HCT116 (cell line): ENCODE measurements around the gene CPM. TPM values are rescaled to one million over a fixed set of nuclear protein-coding genes. Genes with fewer than 3 reads are reported as not detected.

Source experiments
- ATAC-seq: fragments of 200-7000 bp; cut with Tn5 transposase; 2 replicates; pipeline ENCODE4 v1.9.1; 2020; ENCODE audit warnings: mild to moderate bottlenecking, moderate library complexity
- BruUV-seq: library from RNA; stranded (reverse); fragments of 400-500 nt; replicated peaks from 2 replicates; lab custom pipeline; 2021; lab: Mats Ljungman, UMichigan
- CTCF ChIA-PET: fragments of 300-600 bp; sonication (Branson Sonifier 250); formaldehyde crosslinking; loops from one replicate; lab custom pipeline; 2021; ENCODE audit warnings: antibody characterized with exemption; lab: Charles Lee
- POLR2A ChIA-PET: fragments of 300-600, 350-600 bp; sonication (Branson Sonifier 250); formaldehyde crosslinking; loops from one replicate; lab custom pipeline; 2021; ENCODE audit warnings: antibody characterized with exemption; lab: Charles Lee
- RAD21 ChIA-PET, 2 experiments: fragments of 300-600 bp; sonication (Branson Sonifier 250); formaldehyde crosslinking; loops; one replicate each; lab custom pipeline; 2023; ENCODE audit warnings: low total read pairs in 2 of 2; ENCODE audit not compliant: uncharacterized antibody in 2 of 2, unreplicated experiment in 2 of 2, low non-redundant PET in 1 of 2; lab: Charles Lee
- DNase-seq: peaks from one replicate; pipeline ENCODE4 v3.0.0-alpha.2; 2010; ENCODE audit warnings: low read depth, low spot score
- H2AFZ ChIP-seq: fragments of 200-600 bp; shearing (Covaris generic), sonication (generic); 2 replicates; pipeline ENCODE4 v1.6.1; 2017; ENCODE audit warnings: low read depth, mixed run types, mixed read lengths, antibody characterized with exemption, low read length; ENCODE audit not compliant: poor library complexity, severe bottlenecking
- H3K27ac ChIP-seq: 2 replicates; pipeline ENCODE4 v1.5.1; 2012; ENCODE audit warnings: low read depth, low read length
- H3K27me3 ChIP-seq: fragments of 200-600 bp; sonication (generic); 2 replicates; pipeline ENCODE4 v1.6.1; 2016; ENCODE audit warnings: mixed run types, low read length, mixed read lengths; ENCODE audit not compliant: insufficient read depth
- H3K36me3 ChIP-seq, 2 experiments: fragments of 200-500 bp in 1 of 2; fragments of 200-600 bp in 1 of 2; sonication (Bioruptor generic) in 1 of 2; sonication (generic) in 1 of 2; 2 replicates each; pipeline versions ENCODE4 v1.5.1 to v1.6.1; 2014 to 2016; ENCODE audit warnings: low read length in 2 of 2, inconsistent platforms in 1 of 2, mixed read lengths in 1 of 2, mixed run types in 1 of 2; ENCODE audit not compliant: insufficient read depth in 2 of 2, control insufficient read depth in 1 of 2
- H3K4me1 ChIP-seq, 2 experiments: fragments of 200-600 bp in 1 of 2; sonication (generic) in 1 of 2; 2 replicates each; pipeline versions ENCODE4 v1.5.1 to v1.6.1; 2012 to 2017; ENCODE audit warnings: low read length in 2 of 2, inconsistent platforms in 1 of 2, mild to moderate bottlenecking in 1 of 2, mixed read lengths in 1 of 2, mixed run types in 1 of 2, moderate library complexity in 1 of 2; ENCODE audit not compliant: insufficient read depth in 2 of 2, control insufficient read depth in 1 of 2
- H3K4me2 ChIP-seq: fragments of 200-600 bp; sonication (generic); 2 replicates; pipeline ENCODE4 v1.6.1; 2017; ENCODE audit warnings: mixed run types, low read length, mixed read lengths
- H3K4me3 ChIP-seq, 2 experiments: fragments of 200-600 bp in 1 of 2; sonication (generic) in 1 of 2; replicated peaks in 1 of 2; 2 replicates each; pipeline ENCODE4 v1.5.1; 2011 to 2016; ENCODE audit warnings: low read length in 2 of 2, control low read depth in 1 of 2, low read depth in 1 of 2, mild to moderate bottlenecking in 1 of 2, mixed read lengths in 1 of 2, mixed run types in 1 of 2
- H3K79me2 ChIP-seq: fragments of 200-600 bp; sonication (generic); 2 replicates; pipeline ENCODE4 v1.6.1; 2017; ENCODE audit warnings: mild to moderate bottlenecking, mixed run types, low read length, moderate library complexity, mixed read lengths; ENCODE audit not compliant: insufficient read depth
- H3K9ac ChIP-seq: fragments of 200-600 bp; sonication (generic); 2 replicates; pipeline ENCODE4 v1.6.1; 2016; ENCODE audit warnings: low read length, mixed read lengths
- H3K9me2 ChIP-seq: fragments of 200-600 bp; sonication (generic), shearing (Covaris generic); 2 replicates; pipeline ENCODE4 v1.6.1; 2017; ENCODE audit warnings: mixed run types, mild to moderate bottlenecking, moderate library complexity; ENCODE audit not compliant: insufficient read depth
- H3K9me3 ChIP-seq, 2 experiments: fragments of 200-500 bp in 1 of 2; fragments of 200-600 bp in 1 of 2; sonication (Bioruptor generic) in 1 of 2; sonication (generic) in 1 of 2; 2 replicates each; pipeline ENCODE4 v1.6.1; 2014 to 2017; ENCODE audit warnings: low read length in 2 of 2, mixed read lengths in 2 of 2, inconsistent platforms in 1 of 2, low read depth in 1 of 2, mild to moderate bottlenecking in 1 of 2, mixed run types in 1 of 2, moderate library complexity in 1 of 2; ENCODE audit not compliant: control insufficient read depth in 1 of 2, insufficient read depth in 1 of 2
- H4K20me1 ChIP-seq: fragments of 200-600 bp; sonication (generic), shearing (Covaris generic); 2 replicates; pipeline ENCODE4 v1.6.1; 2017; ENCODE audit warnings: mixed run types, mild to moderate bottlenecking, moderate library complexity; ENCODE audit not compliant: insufficient read depth
- ATF3 ChIP-seq: IDR thresholded peaks from 2 replicates; pipeline ENCODE4 v1.6.1; 2012
- CBX3 ChIP-seq: IDR thresholded peaks from 2 replicates; pipeline ENCODE4 v1.6.1; 2012; ENCODE audit warnings: low read depth
- CEBPB ChIP-seq: IDR thresholded peaks from 2 replicates; pipeline ENCODE4 v1.6.1; 2012; ENCODE audit warnings: low read depth
- CTCF ChIP-seq, 3 experiments: fragments of 200-600 bp in 1 of 3; sonication (generic) in 1 of 3; IDR thresholded peaks in 2 of 3; conservative IDR thresholded peaks in 1 of 3; 2 replicates each; pipeline ENCODE4 v1.5.1; 2012 to 2017; ENCODE audit warnings: low read depth in 2 of 3, low read length in 2 of 3, antibody characterized with exemption in 1 of 3, borderline replicate concordance in 1 of 3, control low read depth in 1 of 3, mild to moderate bottlenecking in 1 of 3, mixed read lengths in 1 of 3, mixed run types in 1 of 3, moderate library complexity in 1 of 3; ENCODE audit not compliant: insufficient read depth in 1 of 3
- EGR1 ChIP-seq: IDR thresholded peaks from 2 replicates; pipeline ENCODE4 v1.6.1; 2012; ENCODE audit warnings: low read depth
- FOSL1 ChIP-seq: IDR thresholded peaks from 2 replicates; pipeline ENCODE4 v1.6.1; 2012; ENCODE audit warnings: low read depth
- MAX ChIP-seq: IDR thresholded peaks from 2 replicates; pipeline ENCODE4 v1.6.1; 2012
- POLR2A ChIP-seq: IDR thresholded peaks from 2 replicates; pipeline ENCODE4 v1.7.0; 2011; ENCODE audit warnings: borderline replicate concordance; ENCODE audit not compliant: insufficient read depth, insufficient read length; ENCODE audit errors: extremely low read depth
- POLR2AphosphoS5 ChIP-seq: IDR thresholded peaks from 2 replicates; pipeline ENCODE4 v1.6.1; 2011; ENCODE audit warnings: mild to moderate bottlenecking, low read depth, low read length, moderate library complexity
- RAD21 ChIP-seq: IDR thresholded peaks from 2 replicates; pipeline ENCODE4 v1.6.1; 2012; ENCODE audit warnings: low read depth, mild to moderate bottlenecking
- REST ChIP-seq: IDR thresholded peaks from 2 replicates; pipeline ENCODE4 v1.6.1; 2012; ENCODE audit warnings: low read depth
- SIN3A ChIP-seq: IDR thresholded peaks from 2 replicates; pipeline ENCODE4 v1.6.1; 2012; ENCODE audit warnings: low read depth
- SP1 ChIP-seq: IDR thresholded peaks from 2 replicates; pipeline ENCODE4 v1.6.1; 2012; ENCODE audit warnings: low read depth
- SRF ChIP-seq: IDR thresholded peaks from 2 replicates; pipeline ENCODE4 v1.6.1; 2012; ENCODE audit warnings: low read depth
- TCF7L2 ChIP-seq: IDR thresholded peaks from 2 replicates; pipeline ENCODE4 v1.7.0; 2011; ENCODE audit warnings: borderline replicate concordance, inconsistent platforms; ENCODE audit not compliant: insufficient read depth, insufficient read length; ENCODE audit errors: extremely low read depth
- YY1 ChIP-seq: IDR thresholded peaks from 2 replicates; pipeline ENCODE4 v1.6.1; 2011; ENCODE audit warnings: low read length, low read depth, moderate library complexity, mild to moderate bottlenecking; ENCODE audit not compliant: insufficient replicate concordance; ENCODE audit errors: extremely low read depth
- intact Hi-C: fragments of 100-400 bp; cut with micrococcal nuclease; formaldehyde crosslinking; loops from 2 replicates; pipeline ENCODE4 v1.10.0; 2022
- total RNA-seq: library from RNA; stranded (reverse); gene quantifications from one replicate; pipeline ENCODE4 v1.2.1, GENCODE V29; 2021; ENCODE audit not compliant: unreplicated experiment

Gene CPM
- total RNA-seq, 1 experiment from 2014 or later: 5.3 TPM

- no peak overlapping the region for H3K27ac ChIP-seq
- no peaks in the 10 kb centered on the region for H3K79me2 ChIP-seq
- ChIA-PET RAD21 (no interaction called here), POLR2A (no interaction called here), CTCF (no interaction called here)
- no peak overlapping the region for H3K9ac ChIP-seq
- TF ChIP-seq EGR1 (no peak), POLR2AphosphoS5 (no peak), POLR2A (no peak)
- ATAC-seq (no peak), DNase-seq (no peak)
- no peak overlapping the region for H2AFZ ChIP-seq
- intact Hi-C loops: no loop called here
- H3K9me2 ChIP-seq: no peaks in the 10 kb centered on the region
- H3K27me3 ChIP-seq: no peaks in the 10 kb centered on the region
- H3K9me3 ChIP-seq: no peaks in the 10 kb centered on the region
- H4K20me1 ChIP-seq: no peaks in the 10 kb centered on the region
- H3K4me3 ChIP-seq: no peak overlapping the region
- no TSS peak for BruUV-seq
- H3K36me3 ChIP-seq: no peaks in the 10 kb centered on the region
- no peaks in the 10 kb centered on the region for H3K4me1 ChIP-seq
- H3K4me2 ChIP-seq: no peak overlapping the region
Measured at GRCh38 chr12:68943848-68944247, 10.9 kb upstream of the CPM start.

GRCh38 chr12:68940731-68941130 lies 7.8 kb upstream of the CPM start:
- ATAC-seq (no peak), DNase-seq (no peak)
- peak overlapping the region; percentile 6 for H2AFZ ChIP-seq
- ChIA-PET CTCF (no interaction called here), RAD21 (no interaction called here), POLR2A (no interaction called here)
- no peak overlapping the region for H3K4me2 ChIP-seq
- no peaks in the 10 kb centered on the region for H3K27me3 ChIP-seq
- H3K79me2 ChIP-seq: no peaks in the 10 kb centered on the region
- TF ChIP-seq YY1: no peak
- no peak for TF ChIP-seq TCF7L2
- TF ChIP-seq POLR2A: no peak
- TF ChIP-seq ATF3: no peak
- no peak for TF ChIP-seq SP1
- no peak for TF ChIP-seq SRF
- no peak for TF ChIP-seq RAD21
- no peak for TF ChIP-seq CTCF (IDR thresholded peaks at IDR 0.05 in 2 of 3, conservative IDR thresholded peaks at IDR 0.05 in 1 of 3; ENCODE audit: borderline replicate concordance in 1 of 3, insufficient read depth in 1 of 3, low read depth in 2 of 3, low read length in 2 of 3)
- TF ChIP-seq REST: no peak
- no peak for TF ChIP-seq CEBPB
- no peak for TF ChIP-seq MAX
- no peak for TF ChIP-seq EGR1
- no peak for TF ChIP-seq CBX3
- no peak for TF ChIP-seq SIN3A
- TF ChIP-seq FOSL1: no peak
- no peaks in the 10 kb centered on the region for H3K4me1 ChIP-seq
- no peaks in the 10 kb centered on the region for H3K36me3 ChIP-seq
- no peaks in the 10 kb centered on the region for H3K9me3 ChIP-seq
- H3K27ac ChIP-seq: no peak overlapping the region
- H3K9me2 ChIP-seq: no peaks in the 10 kb centered on the region
- H3K9ac ChIP-seq: no peak overlapping the region
- BruUV-seq: no TSS peak
- no peaks in the 10 kb centered on the region for H4K20me1 ChIP-seq
- intact Hi-C loops: no loop called here
- H3K4me3 ChIP-seq: no peak overlapping the region
